Measurements from ENCODE around the gene ENKD1.

The ENKD1 gene

DNA sequence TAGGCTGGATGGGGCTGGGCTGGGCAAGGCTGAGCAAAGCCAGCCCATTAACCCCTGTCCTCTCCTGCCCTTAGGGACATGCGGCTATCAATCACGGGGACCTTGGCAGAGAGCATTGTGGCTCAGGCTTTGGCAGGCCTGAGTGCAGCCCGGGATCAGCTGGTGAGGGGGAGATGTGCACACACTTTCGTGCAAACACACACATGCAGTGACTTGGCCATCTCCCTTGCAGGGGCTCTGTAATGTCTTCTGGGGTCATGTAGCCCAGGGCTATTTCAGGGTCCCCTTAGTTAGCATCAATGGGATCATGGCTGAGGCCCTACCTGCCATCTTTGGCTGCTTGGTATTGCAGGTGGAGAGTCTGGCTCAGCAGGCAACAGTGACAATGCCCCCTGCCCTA is 14.7 kb downstream of the ENKD1 start:
- DNase-seq: no peak

DNA sequence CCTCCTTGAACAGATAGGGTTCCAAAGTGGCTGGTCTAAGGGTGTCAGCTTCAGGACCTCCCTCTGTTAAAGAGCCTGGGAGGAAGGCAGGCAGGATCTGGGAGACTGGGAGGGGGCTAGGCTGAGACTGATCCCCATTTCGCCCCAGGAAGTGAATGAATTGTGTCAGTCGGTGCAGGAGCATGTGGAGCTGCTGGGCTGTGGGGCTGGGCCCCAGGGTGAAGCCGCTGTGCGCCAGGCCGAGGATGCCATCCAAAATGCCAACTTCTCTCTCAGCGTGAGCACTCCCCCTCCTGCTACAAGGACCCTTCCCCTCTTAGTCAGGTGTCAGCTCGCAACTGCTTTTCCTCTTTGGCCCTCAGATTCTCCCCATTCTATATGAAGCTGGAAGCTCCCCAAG is 15.5 kb downstream of the ENKD1 start:
- no peak for DNase-seq

DNA sequence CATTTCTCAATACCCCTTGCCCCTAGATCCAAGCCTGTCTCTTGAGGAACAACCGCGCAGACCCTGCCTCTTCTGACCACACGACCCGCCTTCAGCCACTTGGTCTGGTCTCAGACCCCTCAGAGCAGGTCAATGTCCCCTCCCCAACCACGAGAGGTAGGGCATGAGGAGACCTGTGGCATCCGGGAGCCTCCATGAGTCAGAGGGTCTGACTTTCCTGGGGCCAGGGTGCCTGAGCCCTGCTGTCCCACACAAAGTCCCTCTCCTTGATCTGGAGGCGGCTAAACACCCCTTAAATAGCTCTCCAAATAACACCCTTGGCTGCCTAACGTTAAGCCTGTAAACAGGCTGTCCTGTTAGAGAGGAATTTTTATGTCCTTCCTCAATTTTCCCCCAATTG is 16.5 kb downstream of the ENKD1 start:
- DNase-seq: no peak

DNA sequence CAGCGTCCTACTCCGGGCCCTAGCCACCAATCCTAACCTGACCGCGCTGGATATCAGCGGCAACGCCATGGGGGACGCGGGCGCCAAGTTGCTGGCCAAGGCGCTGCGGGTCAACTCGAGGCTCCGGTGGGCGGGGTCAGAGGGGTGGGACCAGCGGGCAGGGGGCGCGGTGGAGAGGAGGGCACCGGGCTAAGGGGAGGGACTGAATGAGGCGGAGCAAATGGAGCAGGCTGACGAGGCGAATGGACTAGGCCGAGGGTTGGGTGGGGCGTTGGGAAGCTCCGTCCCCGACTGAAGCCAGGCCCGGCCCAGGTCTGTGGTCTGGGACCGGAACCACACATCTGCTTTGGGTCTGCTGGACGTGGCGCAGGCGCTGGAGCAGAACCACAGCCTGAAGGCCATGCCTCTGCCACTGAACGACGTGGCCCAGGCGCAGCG is 17.0 kb downstream of the ENKD1 start:
- no peak for DNase-seq

GRCh38 chr16:67648764-67649407 is 17.7 kb downstream of the ENKD1 start:
- no peak for DNase-seq

- no peak for DNase-seq
Measured at GRCh38 chr16:67648088-67648763, 18.3 kb downstream of the ENKD1 start.

DNA sequence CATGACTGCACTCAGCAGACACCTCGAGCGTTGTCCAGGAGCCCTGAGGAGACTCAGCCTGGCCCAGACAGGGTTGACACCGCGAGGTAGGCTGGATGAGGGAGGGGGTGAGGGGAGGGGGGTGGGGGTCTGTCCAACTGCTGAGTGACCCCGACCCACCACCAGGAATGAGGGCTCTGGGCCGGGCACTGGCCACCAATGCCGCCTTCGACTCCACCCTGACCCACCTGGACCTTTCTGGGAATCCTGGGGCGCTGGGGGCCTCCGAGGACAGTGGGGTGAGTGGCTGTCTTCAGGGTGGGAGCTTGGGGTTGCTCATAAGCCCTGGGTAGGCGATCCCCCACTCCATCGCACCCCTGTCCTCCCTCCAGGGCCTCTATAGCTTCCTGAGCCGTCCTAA is 18.9 kb downstream of the ENKD1 start:
- DNase-seq: no peak

GRCh38 chr16:67647111-67647651 is 19.4 kb downstream of the ENKD1 start:
- DNase-seq: no peak

DNA sequence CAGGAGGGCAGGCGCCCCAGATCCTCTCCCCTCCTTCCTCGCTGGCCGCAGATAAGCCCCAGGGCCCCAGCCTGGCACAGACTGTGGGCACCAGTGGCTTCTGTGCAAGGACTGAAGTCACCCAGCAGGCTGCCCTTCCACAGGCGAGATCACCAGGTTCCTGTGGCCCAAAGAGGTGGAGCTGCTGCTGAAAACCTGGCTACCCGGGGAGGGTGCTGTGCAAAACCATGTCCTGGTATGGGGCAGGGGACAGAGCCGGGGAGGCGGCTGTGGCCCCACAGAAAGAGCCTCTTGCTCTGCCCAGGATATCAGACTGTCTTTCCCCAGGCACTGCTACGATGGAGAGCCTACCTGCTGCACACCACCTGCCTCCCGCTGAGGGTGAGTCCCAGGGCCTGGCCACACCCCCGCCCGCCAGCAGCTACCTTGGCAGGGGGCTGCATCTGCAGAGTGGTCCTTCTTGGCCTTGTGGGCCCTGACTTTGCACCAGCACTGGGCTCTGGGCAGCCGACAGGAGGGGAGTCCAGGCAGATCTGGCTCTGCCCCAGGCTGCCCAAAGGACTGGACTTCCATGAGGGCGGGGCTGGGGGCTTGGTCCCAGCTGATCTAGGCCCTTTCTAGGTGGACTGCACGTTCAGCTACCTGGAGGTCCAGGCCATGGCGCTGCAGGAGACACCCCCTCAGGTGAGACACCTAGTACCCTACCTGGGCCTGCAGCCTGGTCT is 21.0 kb downstream of the ENKD1 start:
- no peak for DNase-seq

GRCh38 chr16:67644038-67644437 is 22.5 kb downstream of the ENKD1 start:
- DNase-seq: no peak

GRCh38 chr16:67641779-67642708 is 24.5 kb downstream of the ENKD1 start:
- DNase-seq: peak in 41 of 51 donors; percentile 14 to 84 (median 62)

DNA sequence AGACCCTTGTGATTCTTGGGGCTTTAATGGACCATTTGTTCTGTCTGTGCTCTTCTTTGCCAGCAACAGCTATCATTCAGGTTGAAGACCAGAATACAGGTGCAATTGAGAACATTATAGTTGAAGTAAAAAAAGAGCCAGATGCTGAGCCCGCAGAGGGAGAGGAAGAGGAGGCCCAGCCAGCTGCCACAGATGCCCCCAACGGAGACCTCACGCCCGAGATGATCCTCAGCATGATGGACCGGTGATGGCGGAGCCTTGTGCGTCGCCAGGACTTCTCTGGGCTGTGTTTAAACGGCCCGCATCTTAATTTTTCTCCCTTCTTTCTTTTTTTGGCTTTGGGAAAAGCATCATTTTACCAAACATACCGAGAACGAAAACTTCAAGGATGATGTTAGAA is 28.9 kb downstream of the ENKD1 start:
- no peak for DNase-seq

DNA sequence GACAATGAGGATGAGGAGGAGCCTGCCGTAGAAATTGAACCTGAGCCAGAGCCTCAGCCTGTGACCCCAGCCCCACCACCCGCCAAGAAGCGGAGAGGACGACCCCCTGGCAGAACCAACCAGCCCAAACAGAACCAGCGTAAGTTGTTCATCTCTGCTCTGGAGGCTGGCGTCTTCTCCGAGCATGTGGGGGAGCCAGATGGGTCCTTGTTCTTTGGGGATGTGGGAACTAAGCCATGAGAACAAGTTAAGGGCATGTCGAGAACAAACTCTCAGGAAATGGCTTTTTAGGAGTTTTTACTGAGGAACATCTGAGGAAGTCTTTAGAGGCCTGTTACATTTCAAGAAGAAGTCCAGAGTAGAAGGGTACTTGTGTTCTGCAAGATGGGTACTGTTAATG is 29.8 kb downstream of the ENKD1 start:
- no peak for DNase-seq

GRCh38 chr16:67632415-67633172 is 34.0 kb downstream of the ENKD1 start:
- DNase-seq: peak in 4 of 51 donors; percentile 16 to 69 (median 28)

DNA sequence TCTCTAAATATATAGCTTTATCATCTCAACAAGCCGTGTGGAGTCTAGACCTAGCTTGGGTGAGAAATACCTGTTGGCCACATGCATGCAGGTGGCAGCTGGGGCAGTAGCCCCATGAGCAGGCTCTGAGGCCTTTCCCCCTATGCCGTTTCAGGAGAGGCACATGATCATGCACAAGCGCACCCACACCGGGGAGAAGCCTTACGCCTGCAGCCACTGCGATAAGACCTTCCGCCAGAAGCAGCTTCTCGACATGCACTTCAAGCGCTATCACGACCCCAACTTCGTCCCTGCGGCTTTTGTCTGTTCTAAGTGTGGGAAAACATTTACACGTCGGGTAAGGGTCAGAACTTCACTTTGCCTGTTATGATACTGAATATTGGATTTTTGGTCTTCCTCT is 38.3 kb downstream of the ENKD1 start:
- no peak for DNase-seq

- DNase-seq: no peak
Measured at GRCh38 chr16:67613808-67614207, 52.7 kb downstream of the ENKD1 start.
